Skeletal muscle tissue (tissue), 4 donors: ENCODE results near the gene TXNRD1. TPM values are rescaled to one million over a fixed set of nuclear protein-coding genes. Genes with fewer than 3 reads are reported as not detected.

Experiments
- H3K27ac ChIP-seq: one replicate; pipeline ENCODE4 v1.7.0; 2013; ENCODE audit warnings: mild to moderate bottlenecking, low read depth, low read length, inconsistent platforms
- H3K27me3 ChIP-seq, 3 donors: one replicate each; pipeline ENCODE4 v1.7.0; 2013; ENCODE audit warnings: low read length in 3 of 3; ENCODE audit not compliant: control insufficient read depth in 3 of 3, insufficient read depth in 3 of 3
- H3K36me3 ChIP-seq, 3 donors: one replicate each; pipeline ENCODE4 v1.7.0; 2013; ENCODE audit warnings: low read length in 3 of 3; ENCODE audit not compliant: control insufficient read depth in 3 of 3, insufficient read depth in 3 of 3
- H3K4me1 ChIP-seq, 3 donors: one replicate each; pipeline ENCODE4 v1.7.0; 2013; ENCODE audit warnings: low read length in 3 of 3, mild to moderate bottlenecking in 3 of 3; ENCODE audit not compliant: control insufficient read depth in 3 of 3, insufficient read depth in 3 of 3
- H3K4me3 ChIP-seq, 3 donors: one replicate each; pipeline ENCODE4 v1.7.0; 2013; ENCODE audit warnings: low read length in 3 of 3
- H3K9ac ChIP-seq, 3 donors: one replicate each; pipeline ENCODE4 v1.7.0; 2013; ENCODE audit warnings: low read length in 3 of 3, mild to moderate bottlenecking in 3 of 3, moderate library complexity in 2 of 3, low read depth in 1 of 3
- H3K9me3 ChIP-seq, 3 donors: one replicate each; pipeline ENCODE4 v1.7.0; 2013; ENCODE audit warnings: low read length in 3 of 3; ENCODE audit not compliant: control insufficient read depth in 3 of 3
- total RNA-seq: library from RNA; depleted of rRNA; stranded (reverse); fragments of >200 nt; gene quantifications from one replicate; pipeline ENCODE4 v1.2.3, GENCODE V29; 2014
- donor health status: Osteomylitis.

TXNRD1 gene
- total RNA-seq, 1 donor from 2014 or later, result 41.2 TPM

DNA sequence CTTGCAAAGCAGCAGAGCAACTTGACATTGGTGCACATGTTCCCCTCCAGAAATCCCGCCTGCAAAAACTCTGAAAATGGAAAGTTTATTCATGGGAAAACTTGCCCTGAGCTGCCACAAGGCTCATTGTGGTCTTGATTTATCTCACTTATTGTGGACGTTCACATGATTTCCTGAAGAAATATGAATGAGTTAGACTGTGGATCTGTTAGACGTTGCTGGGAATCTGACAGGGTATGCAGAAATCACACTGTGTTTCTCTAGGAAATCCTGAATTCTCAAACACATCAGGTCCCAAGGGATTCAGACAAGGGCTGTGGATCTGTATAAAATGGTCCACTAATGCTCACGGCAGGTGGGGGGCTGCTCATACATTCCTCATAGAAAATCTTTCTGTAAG is 160.2 kb downstream of the TXNRD1 start:
- Histone ChIP-seq H3K27me3 (no peaks in the 10 kb centered on the region), H3K27ac (no peak overlapping the region), H3K4me3 (no peak overlapping the region), H3K4me1 (no peaks in the 10 kb centered on the region), H3K9me3 (no peaks in the 10 kb centered on the region), H3K36me3 (no peaks in the 10 kb centered on the region), H3K9ac (no peak overlapping the region)

DNA sequence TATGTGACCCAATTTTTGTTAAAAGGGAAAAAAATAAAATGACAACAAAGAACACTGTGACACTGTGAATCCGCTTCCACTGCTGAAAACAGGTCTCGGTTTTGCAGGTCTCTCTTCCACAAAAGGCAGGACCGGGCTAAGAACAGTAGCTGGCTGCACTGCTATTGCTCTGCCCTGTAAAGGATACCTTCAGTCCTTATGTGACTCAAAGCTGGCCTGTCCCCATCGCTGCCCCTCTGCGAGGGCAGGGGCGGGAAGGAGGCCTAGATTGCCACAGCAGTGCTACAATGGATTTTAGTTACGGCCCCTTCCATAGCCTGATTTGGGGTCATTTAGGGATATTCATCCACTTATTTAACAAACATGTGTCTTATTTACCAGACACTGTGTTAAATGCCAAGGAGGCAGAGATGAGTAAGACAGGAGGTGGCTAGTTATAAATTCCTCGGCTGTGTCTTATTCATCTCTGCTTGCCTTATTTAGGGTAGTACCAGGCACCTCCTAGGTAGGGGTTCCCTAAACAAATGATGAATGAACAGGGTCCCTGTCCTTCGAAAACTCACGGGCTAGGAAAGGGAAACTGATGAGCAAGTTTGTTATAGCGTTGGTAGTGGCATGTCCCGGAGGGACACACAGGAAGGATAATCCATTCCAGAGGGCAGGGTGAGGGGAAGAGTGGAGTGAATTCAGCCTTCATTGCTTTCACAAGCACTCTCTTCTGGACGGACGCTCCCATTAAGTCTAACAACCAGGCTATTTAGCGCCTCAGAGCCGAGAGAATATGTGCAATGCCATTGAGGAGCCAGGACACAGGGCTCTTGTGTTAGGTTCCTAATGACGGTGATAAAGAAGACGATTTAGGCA is 161.3 kb downstream of the TXNRD1 start:
- H3K4me3 ChIP-seq, result no peak overlapping the region
- H3K27me3 ChIP-seq, result no peaks in the 10 kb centered on the region
- no peak overlapping the region for H3K9ac ChIP-seq
- no peaks in the 10 kb centered on the region for H3K36me3 ChIP-seq
- no peaks in the 10 kb centered on the region for H3K9me3 ChIP-seq
- no peaks in the 10 kb centered on the region for H3K4me1 ChIP-seq
- H3K27ac ChIP-seq, result no peak overlapping the region

DNA sequence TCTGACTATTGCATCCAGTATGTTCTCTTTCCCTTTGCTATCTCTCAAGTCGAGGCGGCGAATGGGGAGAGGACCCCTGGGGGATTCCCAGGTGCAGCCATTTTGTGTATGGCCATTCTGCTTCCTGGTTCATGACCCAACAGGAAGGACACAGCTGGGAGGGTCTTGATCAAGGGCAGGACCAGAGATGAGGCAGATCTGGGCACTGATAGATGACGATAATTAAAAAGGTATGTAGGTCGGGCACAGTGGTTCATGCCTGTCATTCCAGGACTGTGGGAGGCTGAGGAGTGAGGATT is 161.9 kb downstream of the TXNRD1 start:
- Histone ChIP-seq H3K27ac (no peak overlapping the region), H3K9ac (no peak overlapping the region), H3K27me3 (no peaks in the 10 kb centered on the region), H3K9me3 (no peaks in the 10 kb centered on the region), H3K4me3 (no peak overlapping the region), H3K4me1 (no peaks in the 10 kb centered on the region), H3K36me3 (no peaks in the 10 kb centered on the region)

DNA sequence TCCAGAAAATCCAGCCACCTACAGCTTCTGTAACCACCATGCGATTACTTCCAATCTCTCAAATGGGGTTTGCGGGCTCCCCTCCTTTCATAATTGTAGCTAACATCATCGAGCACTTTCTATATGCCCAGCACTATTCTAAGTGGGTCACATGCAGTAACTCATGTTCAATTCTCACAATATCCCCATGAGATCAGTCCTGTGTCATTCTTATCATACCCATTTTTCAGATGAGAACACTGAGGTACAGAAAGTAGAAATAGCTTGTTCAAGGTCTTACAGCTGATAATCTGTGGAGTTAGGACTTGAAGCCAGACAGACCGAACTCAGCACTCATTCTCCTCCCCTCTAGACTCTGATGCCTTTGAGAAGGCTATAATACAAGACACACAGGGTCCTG is 162.8 kb downstream of the TXNRD1 start:
- no peaks in the 10 kb centered on the region for H3K4me1 ChIP-seq
- no peaks in the 10 kb centered on the region for H3K9me3 ChIP-seq
- no peaks in the 10 kb centered on the region for H3K27me3 ChIP-seq
- H3K4me3 ChIP-seq, result no peak overlapping the region
- H3K9ac ChIP-seq, result no peak overlapping the region
- no peaks in the 10 kb centered on the region for H3K36me3 ChIP-seq
- no peak overlapping the region for H3K27ac ChIP-seq

DNA sequence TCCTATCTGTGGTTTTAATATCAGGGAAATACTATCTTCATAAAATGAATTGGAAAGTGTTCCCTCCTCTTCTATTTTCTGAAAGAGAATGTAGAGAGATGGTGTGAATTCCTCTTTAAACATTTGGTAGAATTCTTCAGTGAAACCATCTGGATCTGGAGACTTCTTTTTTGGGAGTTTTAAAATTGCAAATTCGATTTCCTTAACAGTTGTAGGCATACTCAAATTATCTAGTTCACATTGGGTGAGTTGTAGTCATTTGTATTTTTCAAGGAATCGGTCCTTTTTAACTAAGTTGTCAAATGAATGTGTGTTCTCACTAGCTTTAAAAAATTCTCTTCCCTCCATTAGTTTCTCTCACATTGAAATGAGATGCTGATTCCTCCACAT is 165.8 kb downstream of the TXNRD1 start:
- Histone ChIP-seq H3K36me3 (no peaks in the 10 kb centered on the region), H3K27me3 (no peaks in the 10 kb centered on the region), H3K9ac (no peak overlapping the region), H3K4me3 (no peak overlapping the region), H3K27ac (no peak overlapping the region), H3K4me1 (no peaks in the 10 kb centered on the region), H3K9me3 (no peaks in the 10 kb centered on the region)

DNA sequence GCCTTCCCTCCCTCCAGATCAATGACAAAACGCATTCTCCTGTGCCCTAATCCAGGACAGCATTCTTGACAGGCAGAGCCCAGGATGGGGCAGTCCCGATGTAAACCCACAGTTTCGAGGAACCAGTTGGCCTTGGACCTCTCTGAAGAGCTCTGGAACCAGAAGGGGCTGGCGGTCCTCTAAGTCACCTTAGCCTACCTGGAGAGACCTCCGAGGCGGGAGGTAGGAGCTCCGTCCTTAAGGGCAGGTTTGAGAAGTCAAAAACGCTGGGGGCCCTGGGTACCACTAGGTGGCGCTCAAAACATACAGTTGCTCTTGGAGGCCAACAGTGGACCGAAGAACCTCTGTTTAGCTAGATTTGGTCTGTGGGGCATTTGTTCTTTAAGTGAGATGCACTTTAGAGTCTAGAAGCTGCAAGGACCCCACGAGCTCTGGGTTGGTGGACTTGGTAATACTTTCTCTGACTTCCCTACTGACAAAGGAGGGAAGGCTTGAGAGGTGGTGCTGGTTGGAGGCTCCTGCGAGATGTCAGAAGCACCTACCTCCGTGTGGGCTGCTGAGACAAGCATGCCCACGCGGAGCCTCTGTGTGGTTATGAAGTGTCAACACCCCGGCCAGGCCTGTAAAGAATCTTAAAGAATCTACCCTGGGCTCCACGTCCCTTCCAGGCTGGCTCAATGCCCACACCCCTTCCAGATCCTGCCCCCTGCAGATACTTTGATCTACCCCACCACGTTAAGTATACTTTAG is 166.3 kb downstream of the TXNRD1 start:
- H3K4me3 ChIP-seq, result no peak overlapping the region
- H3K27me3 ChIP-seq, result no peaks in the 10 kb centered on the region
- no peaks in the 10 kb centered on the region for H3K4me1 ChIP-seq
- no peak overlapping the region for H3K9ac ChIP-seq
- no peak overlapping the region for H3K27ac ChIP-seq
- H3K9me3 ChIP-seq, result no peaks in the 10 kb centered on the region
- H3K36me3 ChIP-seq, result no peaks in the 10 kb centered on the region

DNA sequence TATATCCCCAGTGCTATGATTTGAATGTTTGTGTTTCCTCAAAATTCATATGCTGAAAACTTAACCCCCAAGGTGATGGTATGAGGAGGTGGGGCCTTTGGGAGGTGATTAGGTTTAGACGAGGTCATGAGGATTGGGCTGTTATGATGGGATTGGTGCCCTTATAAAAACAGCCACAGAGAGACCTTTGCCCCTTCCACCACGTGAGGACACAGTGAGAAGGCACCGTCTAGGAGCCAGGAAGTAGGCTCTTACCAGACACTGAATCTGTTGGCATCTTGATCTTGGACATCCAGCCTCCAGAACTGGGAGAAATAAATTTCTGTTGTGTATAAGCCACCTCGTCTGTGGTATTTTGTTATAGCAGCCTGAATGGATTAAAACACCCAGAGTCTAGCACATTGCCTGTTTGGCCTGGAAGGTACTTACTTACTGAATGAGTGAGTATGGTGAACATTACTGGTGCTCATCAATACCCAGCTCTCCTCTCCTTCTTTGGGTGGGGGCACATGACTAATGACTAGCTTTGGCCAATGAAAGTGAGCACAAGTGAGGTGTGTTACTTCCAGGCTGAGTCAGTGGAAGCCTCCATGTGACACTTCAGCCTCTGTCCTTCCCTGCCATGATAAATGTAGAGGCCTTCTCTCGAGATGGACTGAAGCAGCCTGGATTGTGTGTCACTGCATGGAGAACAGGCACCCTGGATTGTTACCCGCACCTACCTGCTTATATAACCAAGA is 168.7 kb downstream of the TXNRD1 start:
- Histone ChIP-seq H3K4me1 (no peaks in the 10 kb centered on the region), H3K9ac (no peak overlapping the region), H3K27ac (no peak overlapping the region), H3K36me3 (no peaks in the 10 kb centered on the region), H3K27me3 (no peaks in the 10 kb centered on the region), H3K4me3 (no peak overlapping the region), H3K9me3 (no peaks in the 10 kb centered on the region)

DNA sequence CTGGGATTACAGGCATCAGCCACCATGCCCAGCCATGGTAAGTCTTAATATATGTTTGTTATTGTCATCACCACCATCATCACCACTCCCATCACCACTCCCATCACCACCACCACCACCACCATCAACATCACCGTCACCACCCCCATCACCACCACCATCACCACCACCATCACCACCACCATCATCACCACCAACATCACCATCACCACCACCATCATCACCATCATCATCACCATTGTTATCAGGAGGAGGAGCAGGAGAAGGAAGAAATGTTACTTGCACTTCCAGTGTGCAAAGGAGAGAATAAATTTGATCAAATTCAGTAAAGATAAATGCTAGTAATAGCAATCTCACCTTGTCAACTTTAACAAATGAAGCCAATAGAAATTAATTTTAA is 169.9 kb downstream of the TXNRD1 start:
- Histone ChIP-seq H3K27ac (no peak overlapping the region), H3K9ac (no peak overlapping the region), H3K9me3 (no peaks in the 10 kb centered on the region), H3K27me3 (no peaks in the 10 kb centered on the region), H3K4me3 (no peak overlapping the region), H3K36me3 (no peaks in the 10 kb centered on the region), H3K4me1 (no peaks in the 10 kb centered on the region)

DNA sequence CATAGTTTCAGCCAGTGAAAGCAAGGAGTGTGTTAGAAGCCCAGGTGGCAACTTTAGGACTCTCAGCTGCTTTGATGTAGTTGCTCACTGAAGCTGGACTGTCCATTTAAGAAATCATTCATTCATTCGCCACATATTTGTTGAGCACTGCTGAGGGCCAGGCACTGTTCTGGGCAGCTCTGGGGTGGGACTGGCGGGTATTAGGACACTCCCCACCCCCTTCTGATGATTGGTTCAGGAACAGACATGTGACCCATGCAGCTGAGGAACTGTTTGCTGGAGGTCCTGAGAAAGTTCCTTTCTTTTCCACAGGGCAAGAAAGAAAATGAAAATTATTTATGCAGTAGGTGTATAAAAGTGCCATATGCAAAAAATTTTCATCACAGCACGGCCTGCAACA is 170.9 kb downstream of the TXNRD1 start:
- no peak overlapping the region for H3K9ac ChIP-seq
- H3K4me1 ChIP-seq, result no peaks in the 10 kb centered on the region
- no peak overlapping the region for H3K4me3 ChIP-seq
- no peak overlapping the region for H3K27ac ChIP-seq
- no peaks in the 10 kb centered on the region for H3K27me3 ChIP-seq
- no peaks in the 10 kb centered on the region for H3K9me3 ChIP-seq
- H3K36me3 ChIP-seq, result no peaks in the 10 kb centered on the region

DNA sequence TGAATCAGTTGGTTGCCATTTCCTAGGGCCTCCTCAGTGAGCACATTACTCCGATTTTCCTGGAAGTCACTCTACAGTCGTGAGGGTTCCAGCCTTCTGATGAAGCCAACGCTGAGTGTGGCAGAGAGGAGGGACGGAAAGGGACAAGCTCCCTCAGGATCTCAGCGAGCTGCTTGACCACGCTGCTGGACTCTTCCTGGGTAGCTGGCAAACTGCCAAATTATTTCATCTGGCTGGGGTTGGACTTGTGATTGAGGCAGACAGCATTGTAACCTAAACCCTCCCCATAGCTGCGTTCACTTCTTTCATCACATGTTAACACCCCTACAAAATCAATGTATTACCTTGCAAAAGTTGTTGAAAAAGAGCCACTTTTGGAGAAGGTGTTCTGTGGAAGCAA is 171.6 kb downstream of the TXNRD1 start:
- no peaks in the 10 kb centered on the region for H3K4me1 ChIP-seq
- H3K9me3 ChIP-seq, result no peaks in the 10 kb centered on the region
- H3K27ac ChIP-seq, result no peak overlapping the region
- no peak overlapping the region for H3K4me3 ChIP-seq
- no peaks in the 10 kb centered on the region for H3K27me3 ChIP-seq
- H3K36me3 ChIP-seq, result no peaks in the 10 kb centered on the region
- H3K9ac ChIP-seq, result no peak overlapping the region
